SH-SY5Y (cell line): ENCODE data around the gene HAUS2.

Source experiments
- GATA2 ChIP-seq: IDR thresholded peaks from 2 replicates; pipeline ENCODE4 v1.6.1; 2011; ENCODE audit warnings: mild to moderate bottlenecking, low read depth, low read length
- GATA3 ChIP-seq: IDR thresholded peaks from 2 replicates; pipeline ENCODE4 v1.6.1; 2011; ENCODE audit warnings: low read depth, mild to moderate bottlenecking, low read length, moderate library complexity

- TF ChIP-seq GATA2: no peak
- no peak for TF ChIP-seq GATA3
These were observed 53.9 kb downstream of the HAUS2 start for GRCh38 chr15:42602501-42602900.
